AG08395 (cell line): ENCODE results near the gene CAPZA1.

Experiments used
- DNase-seq: peaks from one replicate; pipeline ENCODE4 v3.0.0; 2012; ENCODE audit warnings: mixed read lengths, low spot score

Gene CAPZA1

GRCh38 chr1:112701227-112702066 is 81.8 kb downstream of the CAPZA1 start:
- DNase-seq = no peak

- DNase-seq = no peak
These were observed 82.4 kb downstream of the CAPZA1 start for GRCh38 chr1:112702067-112702395.

- no peak for DNase-seq
These were observed 83.0 kb downstream of the CAPZA1 start for GRCh38 chr1:112702420-112703261.

- no peak for DNase-seq
These were observed 84.1 kb downstream of the CAPZA1 start for GRCh38 chr1:112703706-112704105.

GRCh38 chr1:112704391-112704933 is 84.8 kb downstream of the CAPZA1 start:
- no peak for DNase-seq

GRCh38 chr1:112704934-112705627 is 85.4 kb downstream of the CAPZA1 start:
- peak; percentile 95 for DNase-seq

- DNase-seq = peak; percentile 88
These were observed 87.0 kb downstream of the CAPZA1 start, which contains the start of gene RHOC for GRCh38 chr1:112706505-112707220. TSS of gene RHOC (minus strand) at chr1:112707127. CDS start at chr1:112703799, 3,328 bp downstream.

GRCh38 chr1:112707221-112708001 is 87.8 kb downstream of the CAPZA1 start:
- peak; percentile 91 for DNase-seq

- DNase-seq = no peak
These were observed 88.4 kb downstream of the CAPZA1 start for GRCh38 chr1:112708002-112708448.

GRCh38 chr1:112708489-112708888 is 88.9 kb downstream of the CAPZA1 start:
- no peak for DNase-seq

- DNase-seq = no peak
These were observed 90.5 kb downstream of the CAPZA1 start for GRCh38 chr1:112710159-112710558.

- DNase-seq = no peak
These were observed 91.0 kb downstream of the CAPZA1 start for GRCh38 chr1:112710586-112710985.

- no peak for DNase-seq
These were observed 91.4 kb downstream of the CAPZA1 start for GRCh38 chr1:112711041-112711440.

GRCh38 chr1:112711670-112712069 is 92.0 kb downstream of the CAPZA1 start:
- DNase-seq = no peak

GRCh38 chr1:112712191-112712590 is 92.6 kb downstream of the CAPZA1 start:
- DNase-seq = no peak

GRCh38 chr1:112712701-112713128 is 93.1 kb downstream of the CAPZA1 start:
- DNase-seq = no peak

- DNase-seq = no peak
These were observed 94.1 kb downstream of the CAPZA1 start for GRCh38 chr1:112713466-112714312.

GRCh38 chr1:112714313-112715263 is 95.0 kb downstream of the CAPZA1 start:
- no peak for DNase-seq
